NK-92 (cell line): ENCODE data around the gene FNDC10.

ENCODE experiments used
- DNase-seq: peaks from one replicate; lab custom pipeline; 2025; ENCODE audit not compliant: unreplicated experiment; lab: John Stamatoyannopoulos, UW

FNDC10 gene

DNA sequence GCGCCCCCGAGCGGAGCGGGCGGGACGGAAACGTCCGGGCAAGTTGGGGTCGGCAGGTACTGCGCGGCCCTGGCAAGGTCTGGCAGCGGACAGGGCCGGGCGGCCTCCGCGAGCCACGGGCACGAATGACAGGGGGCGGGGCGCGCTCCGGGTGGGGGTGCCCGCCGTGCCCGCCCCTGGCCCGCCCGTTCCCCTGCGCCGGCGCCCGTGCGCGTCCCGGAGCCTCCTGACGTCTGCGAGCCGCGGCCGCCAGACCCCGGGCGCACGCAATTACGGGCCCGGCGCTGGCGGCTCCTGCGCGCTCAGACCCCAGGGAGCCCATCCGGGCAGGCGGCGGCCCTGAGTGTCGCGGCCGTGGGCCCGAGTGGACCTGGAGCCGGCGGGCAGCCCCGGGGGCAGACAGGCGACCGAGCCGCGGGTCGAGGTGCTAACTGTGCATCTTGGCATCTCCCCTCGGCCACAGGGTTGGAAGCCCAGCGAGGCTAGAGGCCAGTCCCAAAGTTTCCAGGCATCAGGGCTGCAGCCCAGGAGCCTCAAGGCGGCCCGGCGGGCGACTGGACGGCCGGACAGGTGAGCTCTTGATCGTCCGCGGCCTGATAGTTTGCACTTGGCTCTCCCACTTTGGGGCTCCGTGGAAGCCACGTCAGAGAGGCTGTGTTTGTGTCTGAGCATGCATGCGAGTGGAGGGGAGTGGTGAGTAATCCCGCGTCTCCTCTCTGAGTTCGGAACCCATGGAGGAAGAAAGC lies 16.3 kb upstream of the FNDC10 start:
- no peak for DNase-seq

DNA sequence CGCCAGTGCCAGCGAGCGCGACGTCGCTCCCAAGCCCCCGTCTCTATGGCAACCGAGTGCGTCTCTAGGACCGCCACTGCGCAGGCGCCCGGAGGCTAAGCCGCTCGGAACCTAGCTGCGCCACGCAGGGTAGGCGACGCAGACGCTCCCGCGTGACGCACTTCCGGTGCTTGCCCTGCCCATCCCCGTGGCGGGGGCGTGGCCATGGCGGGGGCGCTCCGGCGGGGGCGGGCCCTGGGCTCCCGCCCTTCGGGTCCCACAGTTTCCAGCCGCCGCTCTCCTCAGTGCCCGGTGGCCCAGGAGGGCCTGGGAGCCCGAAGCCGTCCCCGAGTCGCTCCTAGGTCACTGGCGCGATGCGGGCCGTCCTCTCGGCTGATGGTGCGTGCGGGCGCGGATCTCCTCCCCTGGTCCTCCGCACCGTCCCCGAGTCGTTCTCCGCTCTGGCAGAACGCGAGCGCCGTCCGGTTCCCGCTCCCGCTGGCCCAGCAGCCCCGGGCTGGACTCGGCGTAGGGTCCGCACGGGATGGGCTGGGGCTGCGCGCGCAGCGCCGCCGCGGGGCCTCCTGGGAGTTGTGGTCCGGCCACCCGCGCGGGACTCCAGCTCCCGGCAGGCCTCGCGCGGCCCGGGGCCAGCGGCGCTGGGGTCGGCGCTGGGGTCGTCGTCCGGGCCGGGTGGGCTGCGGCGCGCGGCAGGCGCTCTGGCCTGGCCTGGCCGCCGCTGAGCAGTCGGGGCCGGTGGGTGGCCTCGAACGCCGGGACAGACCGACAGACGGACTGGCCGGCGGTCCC lies 15.5 kb upstream of the FNDC10 start, which contains the start of gene MIB2:
MIB2 (plus strand) TSS at position 245 of the 789 bp plus-strand sequence. CDS start 7,953 bp downstream, outside the sequence.
- peak; percentile 84 for DNase-seq

DNA sequence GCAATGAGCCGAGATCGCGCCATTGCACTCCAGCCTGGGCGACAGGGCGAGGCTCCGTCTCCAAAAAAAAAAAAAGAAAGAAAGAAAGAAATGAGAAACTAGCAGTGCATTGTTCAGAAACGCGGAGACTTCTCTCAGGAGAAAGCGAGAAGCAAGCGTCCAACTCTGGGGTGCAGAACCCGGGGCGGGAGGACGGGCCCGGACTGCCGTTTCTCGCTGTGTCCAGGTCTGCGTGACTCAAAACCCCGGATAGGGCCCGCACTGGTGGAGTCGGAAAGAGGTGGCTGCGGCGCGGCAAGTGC lies 15.0 kb upstream of the FNDC10 start:
- DNase-seq: no peak

DNA sequence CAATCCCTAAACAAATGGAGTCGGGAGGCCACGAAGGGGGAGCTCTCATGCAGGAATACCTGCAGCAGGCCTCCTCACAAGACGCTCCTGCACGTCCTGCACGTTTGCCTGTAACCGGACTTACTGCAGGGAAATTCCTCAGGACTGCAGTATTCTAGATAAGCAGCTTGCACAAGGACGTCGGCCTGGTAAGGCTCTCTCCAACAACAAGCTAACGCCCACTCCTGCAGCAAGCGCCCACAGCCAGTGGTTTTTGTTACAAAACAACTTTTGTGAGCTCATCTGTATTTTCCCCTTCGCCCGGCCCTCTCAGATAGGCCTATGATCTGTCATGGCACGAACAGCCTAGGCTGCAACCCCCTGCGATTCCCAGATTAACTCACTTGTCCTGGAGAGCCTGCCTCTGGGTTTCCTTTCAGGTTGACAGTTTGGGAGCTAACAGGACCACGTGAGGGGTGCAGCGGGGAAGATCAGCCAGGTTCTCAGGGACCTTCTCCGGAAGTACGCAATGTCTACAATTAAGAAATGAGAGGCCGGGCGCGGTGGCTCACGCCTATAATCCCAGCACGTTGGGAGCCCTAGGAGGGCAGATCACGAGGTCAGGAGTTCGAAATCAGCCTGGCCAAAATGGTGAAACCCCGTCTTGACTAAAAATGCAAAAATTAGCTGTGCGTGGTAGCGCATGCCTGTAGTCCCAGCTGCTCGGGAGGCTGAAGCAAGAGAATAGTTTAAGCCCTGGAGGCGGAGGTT lies 14.4 kb upstream of the FNDC10 start:
- no peak for DNase-seq

DNA sequence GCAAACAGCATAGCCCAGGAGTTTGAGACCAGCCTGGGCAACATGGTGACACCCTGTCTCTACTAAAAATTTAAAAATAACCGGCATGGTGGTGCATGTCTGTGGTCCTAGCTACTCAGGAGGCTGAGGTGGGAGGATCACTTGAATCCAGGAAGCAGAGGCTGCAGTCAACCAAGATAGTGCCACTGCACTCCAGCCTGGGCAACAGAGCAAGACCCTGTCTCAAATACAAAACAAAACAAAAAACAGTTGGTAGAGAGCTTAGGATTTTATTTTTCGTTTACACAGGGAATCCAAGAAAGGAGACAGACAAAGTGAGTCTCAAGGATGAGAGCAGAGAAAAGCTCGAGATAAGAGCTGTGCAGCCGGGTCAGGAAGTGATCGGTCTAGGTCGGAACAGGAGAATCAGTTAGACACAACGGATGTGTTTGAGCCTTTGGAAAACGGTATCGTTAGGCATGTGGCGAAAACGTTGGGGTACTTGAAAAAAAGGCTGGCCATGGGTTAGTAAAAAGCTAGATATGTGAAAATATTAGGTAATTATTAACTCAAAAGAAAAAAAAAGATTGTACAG lies 13.7 kb upstream of the FNDC10 start:
- DNase-seq: no peak

DNA sequence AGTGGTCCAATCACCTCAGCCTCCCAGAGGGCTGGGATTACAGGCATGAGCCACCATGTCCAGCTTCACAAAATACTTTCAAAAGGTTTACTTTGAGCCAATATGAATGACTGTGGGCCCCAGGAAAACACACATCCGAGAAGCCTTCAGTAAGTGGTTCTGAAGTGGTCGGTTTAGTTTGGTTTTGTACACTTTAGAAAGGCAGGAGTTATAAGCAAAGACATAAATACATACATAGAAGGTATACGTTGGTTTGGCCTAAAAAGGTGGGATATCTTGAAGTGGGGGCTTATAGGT lies 12.1 kb upstream of the FNDC10 start:
- no peak for DNase-seq

DNA sequence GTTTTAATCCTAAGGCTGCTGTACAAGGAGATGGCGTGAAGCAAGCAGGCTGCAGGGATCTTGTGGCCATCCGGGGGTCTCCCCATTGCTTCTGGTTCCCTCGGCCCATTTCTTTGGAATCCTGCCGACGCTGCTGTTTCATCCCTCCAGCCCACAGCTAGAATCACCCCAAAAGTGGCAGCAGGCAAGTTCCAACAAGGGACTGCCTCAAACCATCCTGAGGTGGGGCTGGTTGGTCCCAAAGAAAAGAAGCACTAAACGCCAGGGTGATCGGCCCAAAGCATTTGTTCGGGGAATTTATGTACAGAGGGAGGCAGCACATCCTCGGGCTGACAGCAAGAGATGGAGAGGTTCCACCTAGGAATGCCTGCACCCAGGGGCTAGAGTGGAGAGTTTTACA lies 10.9 kb upstream of the FNDC10 start:
- DNase-seq: no peak

DNA sequence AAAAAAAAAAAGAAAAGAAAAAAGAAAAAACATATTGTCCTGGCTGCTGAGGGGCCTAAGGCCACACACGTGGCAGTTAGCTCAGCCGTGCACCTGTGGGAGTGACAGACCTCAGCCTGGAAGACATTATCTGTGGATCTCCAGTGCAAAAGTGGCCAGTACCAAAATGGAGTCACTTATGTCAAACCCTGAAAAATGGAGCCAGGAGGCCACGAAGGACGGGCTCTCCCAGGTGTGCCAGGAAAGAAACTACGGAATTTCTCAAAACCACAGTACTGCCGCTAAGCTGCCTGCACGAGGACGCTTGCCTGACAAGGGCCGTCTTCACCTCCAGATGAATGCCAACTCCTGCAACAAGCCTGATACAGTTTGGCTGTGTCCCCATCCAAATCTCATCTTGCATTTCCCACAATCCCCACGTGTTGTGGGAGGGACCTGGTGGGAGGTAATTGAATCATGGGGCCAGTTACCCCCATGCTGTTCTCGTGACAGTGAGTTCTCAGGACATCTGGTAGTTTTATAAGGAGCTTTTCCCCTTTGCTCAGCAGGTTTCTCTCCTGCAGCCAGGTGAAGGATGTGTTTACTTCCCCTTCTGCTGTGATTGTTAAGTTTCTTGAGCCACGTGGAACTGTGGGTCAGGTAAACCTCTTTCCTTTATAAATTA lies 10.0 kb upstream of the FNDC10 start:
- no peak for DNase-seq

DNA sequence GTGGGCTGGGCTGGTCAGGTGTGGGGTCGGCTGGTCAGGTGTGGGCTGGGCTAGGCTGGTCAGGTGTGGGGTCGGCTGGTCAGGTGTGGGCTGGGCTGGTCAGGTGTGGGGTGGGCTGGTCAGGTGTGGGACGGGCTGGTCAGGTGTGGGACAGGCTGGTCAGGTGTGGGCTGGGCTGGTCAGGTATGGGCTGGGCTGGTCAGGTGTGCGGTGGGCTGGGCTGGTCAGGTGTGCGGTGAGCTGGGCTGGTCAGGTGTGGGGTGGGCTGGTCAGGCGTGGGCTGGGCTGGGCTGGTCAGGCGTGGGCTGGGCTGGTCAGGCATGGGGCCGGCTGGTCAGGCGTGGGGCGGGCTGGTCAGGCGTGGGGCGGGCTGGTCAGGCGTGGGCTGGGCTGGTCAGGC lies 6.3 kb upstream of the FNDC10 start:
- DNase-seq: no peak

DNA sequence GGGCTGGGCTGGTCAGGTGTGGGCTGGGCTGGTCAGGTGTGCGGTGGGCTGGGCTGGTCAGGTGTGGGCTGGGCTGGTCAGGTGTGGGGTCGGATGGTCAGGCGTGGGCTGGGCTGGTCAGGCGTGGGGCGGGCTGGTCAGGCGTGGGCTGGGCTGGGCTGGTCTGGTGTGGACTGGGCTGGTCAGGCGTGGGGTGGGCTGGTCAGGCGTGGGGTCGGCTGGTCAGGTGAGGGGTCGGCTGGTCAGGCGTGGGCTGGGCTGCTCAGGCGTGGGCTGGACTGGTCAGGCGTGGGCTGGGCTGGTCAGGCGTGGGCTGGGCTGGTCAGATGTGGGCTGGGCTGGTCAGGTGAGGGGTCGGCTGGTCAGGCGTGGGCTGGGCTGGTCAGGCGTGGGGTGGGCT lies 5.8 kb upstream of the FNDC10 start:
- no peak for DNase-seq

DNA sequence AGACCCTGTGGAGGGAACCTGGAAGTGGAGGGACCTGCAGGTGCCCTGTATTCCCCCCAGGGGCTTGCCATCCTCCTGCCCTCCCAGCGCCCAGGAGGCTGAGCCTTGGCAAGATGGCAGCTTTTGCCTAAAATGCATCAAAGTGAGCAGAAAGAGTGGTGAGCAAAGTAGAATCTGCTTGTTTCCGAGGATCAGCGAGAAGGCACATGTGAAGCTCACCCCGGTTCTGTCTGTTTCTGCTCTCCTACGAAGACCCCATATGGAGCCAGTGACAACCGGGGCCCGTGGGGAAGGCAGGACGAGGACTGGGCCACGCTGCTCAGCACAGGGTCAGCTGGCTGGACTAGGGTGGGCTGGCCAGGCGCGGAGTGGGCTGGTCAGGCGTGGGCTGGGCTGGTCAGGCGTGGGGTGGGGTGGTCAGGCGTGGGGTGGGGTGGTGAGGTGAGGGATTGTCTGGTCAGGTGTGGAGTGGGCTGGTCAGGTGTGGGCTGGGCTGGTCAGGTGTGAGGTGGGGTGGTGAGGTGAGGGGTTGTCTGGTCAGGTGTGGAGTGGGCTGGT lies 5.2 kb upstream of the FNDC10 start:
- no peak for DNase-seq

DNA sequence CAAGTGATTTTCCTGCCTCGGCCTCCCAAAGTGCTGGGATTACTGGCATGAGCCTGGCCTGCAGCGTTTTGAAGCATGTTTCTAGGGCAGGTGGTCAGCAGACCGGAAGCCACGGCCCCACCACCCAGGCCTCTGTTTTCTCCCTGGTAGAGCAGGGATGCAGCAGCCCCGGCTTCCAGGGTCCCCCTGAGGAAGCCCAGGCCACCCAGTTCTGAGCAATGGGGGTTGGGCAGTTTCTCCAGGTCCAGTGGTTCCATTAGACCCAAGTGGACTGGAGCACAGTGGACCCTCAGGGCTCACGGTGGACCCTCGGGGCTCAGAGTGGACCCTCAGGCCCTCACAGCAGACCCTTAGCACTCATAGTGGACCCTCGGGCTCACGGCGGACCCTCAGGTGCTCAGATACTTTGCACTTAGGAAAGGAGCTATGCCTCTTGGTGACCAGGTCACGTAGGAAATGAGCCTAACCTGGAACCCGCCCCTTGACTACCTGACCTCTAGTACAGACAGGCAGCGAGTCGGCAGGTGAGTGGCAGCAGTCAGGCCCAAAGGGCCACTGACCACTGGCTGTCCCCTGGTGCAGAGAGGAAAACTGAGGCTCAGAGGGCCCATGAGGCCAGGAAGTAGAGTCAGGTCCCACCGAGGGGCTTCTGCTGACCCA lies 4.6 kb upstream of the FNDC10 start:
- no peak for DNase-seq

DNA sequence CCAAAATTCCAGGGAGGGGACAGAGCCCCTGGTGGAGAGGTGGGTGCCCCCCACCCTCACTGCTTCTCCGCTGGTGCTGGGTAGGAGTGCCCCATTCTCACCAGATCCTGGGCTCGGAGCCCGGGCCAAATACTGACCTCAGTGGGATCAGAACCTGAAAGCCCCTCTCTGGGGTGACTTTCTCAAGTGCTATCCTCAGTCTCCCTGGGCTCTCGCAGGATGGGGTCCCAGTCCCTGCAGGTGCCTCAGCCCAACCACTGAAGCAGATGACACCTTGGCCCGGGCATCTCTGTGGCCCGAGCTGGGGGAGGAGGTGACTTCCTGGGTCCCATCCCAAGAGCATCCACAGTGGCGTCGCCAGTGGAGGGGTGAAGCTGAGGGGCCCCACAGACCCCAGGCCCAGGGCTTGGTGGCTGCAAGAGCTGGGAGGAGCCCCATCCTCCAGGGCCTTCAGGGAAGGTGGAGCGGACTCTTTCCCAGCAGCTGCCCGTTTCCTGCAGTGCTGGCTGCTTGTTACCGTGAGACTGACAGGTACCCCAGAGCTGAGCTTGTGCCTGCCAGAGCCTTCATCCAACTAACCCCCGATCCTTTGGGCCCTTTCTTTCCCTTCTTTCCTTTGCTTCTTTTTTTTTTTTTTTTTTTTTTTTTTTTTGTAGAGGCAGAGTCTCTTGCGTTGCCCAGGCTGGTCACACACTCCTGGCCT lies 3.9 kb upstream of the FNDC10 start:
- DNase-seq: no peak

DNA sequence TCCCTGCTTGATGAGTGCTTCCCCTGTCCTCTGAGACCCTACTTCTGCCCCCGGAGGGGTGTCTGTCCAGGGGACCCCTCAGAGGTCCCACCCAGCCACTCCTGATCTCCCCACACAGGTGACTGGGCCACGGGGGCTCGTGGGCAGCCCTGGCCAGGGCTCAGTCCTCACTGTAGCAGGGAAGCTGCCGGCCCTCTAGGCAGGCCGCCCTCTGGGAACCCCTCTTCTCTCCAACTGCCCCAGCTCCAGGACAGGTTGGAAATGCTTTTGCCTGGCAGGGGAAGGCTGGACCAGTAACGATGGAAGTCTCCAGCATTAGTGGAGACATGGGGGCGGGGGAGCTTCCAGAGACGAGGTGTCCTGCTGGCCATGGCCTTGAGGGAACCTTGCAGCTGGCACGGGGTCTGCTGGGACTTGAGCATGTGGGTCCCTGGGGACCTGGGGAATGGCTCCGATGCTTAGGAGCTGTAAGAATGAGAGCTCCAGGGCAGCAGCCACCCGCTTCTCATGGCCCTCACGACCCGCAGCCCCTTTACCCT lies 3.1 kb upstream of the FNDC10 start:
- DNase-seq: no peak

DNA sequence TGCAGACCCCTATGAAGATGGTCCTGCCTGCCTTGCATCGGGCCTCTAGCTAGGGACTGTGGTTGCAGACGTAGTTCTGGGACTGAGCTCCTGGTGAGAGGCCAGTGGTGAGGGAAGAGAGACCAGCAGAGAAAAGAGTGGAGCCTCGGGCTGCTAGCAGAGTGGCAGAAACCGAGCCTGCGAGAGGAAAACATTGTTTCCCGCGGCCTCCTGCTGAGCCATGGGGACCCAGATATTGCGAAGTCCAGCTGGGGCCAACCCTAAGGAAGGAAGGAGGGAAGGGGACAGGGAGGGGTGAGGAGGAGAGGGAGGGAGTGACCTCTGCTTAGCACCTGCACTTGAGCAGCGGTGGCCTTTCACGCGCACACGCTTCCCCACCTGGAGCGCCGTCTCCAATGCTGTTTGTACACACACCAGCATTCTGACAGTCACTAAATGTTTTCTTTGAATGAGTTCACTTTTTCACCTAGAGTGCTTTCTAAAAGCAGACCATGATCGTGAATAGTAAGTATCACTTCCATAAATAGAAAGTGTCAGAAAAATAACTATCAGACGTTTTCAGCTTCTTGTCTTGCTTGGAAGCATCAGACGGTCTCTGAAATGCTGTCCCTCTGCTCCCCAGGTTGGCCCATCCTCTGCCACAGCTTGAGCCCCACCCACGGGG lies 2.5 kb upstream of the FNDC10 start:
- no peak for DNase-seq

DNA sequence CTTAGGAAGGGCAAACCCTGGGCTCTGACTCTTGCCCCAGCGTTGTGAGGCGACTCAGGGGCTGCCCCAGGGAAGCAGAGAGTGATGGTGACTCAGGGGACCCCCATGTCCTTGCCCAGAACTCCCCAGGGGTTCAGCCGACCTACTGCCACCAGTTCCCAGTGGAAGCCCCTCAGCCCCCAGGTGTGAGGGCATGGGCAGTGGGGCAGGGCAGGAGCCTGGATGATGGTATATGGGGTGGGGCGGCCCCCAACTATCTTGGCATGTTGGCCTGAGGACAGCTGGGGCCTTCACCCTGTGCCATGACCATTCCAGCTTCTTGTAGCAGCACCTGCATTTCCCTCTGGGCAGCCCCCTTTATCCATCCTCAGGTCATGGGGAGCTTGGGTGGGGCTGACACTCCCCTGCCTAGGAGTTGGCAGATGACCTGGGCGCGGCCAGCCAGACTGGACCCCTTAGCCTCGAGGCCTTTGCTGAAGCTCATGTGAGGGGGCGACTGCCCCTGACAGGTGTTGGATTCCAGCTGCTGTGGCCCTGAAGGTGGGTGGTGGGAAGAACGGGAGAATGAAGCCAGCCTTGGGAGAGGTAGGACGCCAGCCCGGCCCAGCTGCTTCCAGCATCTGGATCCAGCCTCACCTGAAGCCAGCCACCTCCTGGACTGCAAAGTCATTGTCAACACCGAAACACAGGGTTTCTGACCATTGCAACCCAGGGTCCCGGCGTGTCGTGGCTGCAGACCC lies 1.8 kb upstream of the FNDC10 start:
- DNase-seq: no peak

DNA sequence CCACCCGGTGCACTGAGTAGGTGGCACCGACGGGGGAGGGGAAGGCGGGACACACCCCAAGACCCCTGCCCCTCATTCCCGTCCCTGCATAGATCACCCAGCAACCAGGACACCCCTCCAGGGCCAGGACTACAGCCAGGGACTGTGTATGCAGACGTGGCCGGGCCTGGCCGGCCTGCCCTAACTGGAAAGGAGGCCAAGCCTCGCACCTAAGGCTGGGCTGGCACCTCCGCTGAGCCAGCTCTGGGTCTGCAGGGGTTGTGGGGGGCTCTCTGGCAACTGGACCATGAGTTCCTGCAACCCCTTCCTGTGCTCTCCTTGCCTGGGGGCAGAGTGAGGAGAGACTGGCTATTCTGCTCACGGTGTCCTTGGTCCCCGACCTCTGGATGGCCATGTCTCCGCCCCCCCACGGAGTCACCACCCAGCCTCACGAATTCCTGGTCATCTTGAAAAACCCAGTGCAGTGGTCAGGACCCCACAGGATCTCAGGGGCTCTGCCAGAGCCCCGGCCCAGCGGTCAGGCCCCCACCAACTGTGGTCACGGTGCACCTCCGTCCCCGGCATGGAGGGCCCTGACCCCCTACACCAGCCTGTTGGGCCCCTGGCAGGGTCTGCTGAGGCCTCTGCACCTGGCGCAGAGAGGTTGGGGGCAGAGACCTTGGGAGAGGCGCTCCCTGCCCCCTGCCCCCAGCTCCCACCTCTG lies 1.1 kb upstream of the FNDC10 start:
- no peak for DNase-seq
